ENCODE data around the gene APAF1. TPM values are rescaled to one million over a fixed set of nuclear protein-coding genes. Genes with fewer than 3 reads are reported as not detected.

The APAF1 gene
- total RNA-seq, 1 experiment from 2014 or later, result 19.1 TPM

- Histone ChIP-seq H3K4me1 (replicated peaks; ENCODE audit: insufficient read depth) (peaks cover 13% of the 10 kb centered on the region), H4K20me1 (ENCODE audit: insufficient read depth) (no peaks in the 10 kb centered on the region), H3K27me3 (ENCODE audit: insufficient read depth, low read depth) (no peaks in the 10 kb centered on the region), H3F3A (ENCODE audit: insufficient read depth, low read depth) (no peaks in the 10 kb centered on the region), H3K9me2 (ENCODE audit: insufficient read depth) (no peaks in the 10 kb centered on the region), H3K4me3 (no peak overlapping the region), H3K79me2 (ENCODE audit: low read depth) (no peaks in the 10 kb centered on the region), H2AFZ (no peak overlapping the region), H3K4me2 (no peak overlapping the region), H3K27ac (no peak overlapping the region), H3K36me3 (ENCODE audit: low read depth) (no peaks in the 10 kb centered on the region), H3K9me3 (ENCODE audit: insufficient read depth, low read depth) (no peaks in the 10 kb centered on the region)
- BruUV-seq (replicated peaks), result no TSS peak
- intact Hi-C loops (cut with micrococcal nuclease; ENCODE audit: unreplicated experiment), result loop anchor here (1.0 to 2.0 kb wide), 2 partner anchors 45 to 122 kb away; no protein-coding TSS in a partner anchor
- no peak for TF ChIP-seq EZH2 (IDR thresholded peaks at IDR 0.05; ENCODE audit: low read depth)
- TF ChIP-seq CTCF (conservative IDR thresholded peaks at IDR 0.05), result peak; percentile 81
- DNase-seq, result peak in 1 of 2 experiments; percentile 49
- ChIA-PET CTCF (interaction anchor here (0.9 kb wide), 1 partner anchor 40 kb away, joined by 3 read pairs; no protein-coding TSS in a partner anchor), POLR2A (ENCODE audit: unreplicated experiment) (interaction anchor here (0.5 kb wide), 1 partner anchor 61 kb away, joined by 7 read pairs; the partner anchor contains the start of gene SLC25A3)
These were observed 8.9 kb downstream of the APAF1 start for GRCh38 chr12:98653866-98654493.

- peaks cover 13% of the 10 kb centered on the region for H3K4me1 ChIP-seq (replicated peaks; ENCODE audit: insufficient read depth)
- no peaks in the 10 kb centered on the region for H3K36me3 ChIP-seq (ENCODE audit: low read depth)
- H3K9me2 ChIP-seq (ENCODE audit: insufficient read depth), result no peaks in the 10 kb centered on the region
- H3K9me3 ChIP-seq (ENCODE audit: insufficient read depth, low read depth), result no peaks in the 10 kb centered on the region
- peak overlapping the region; percentile 49; the same call in 1 of the 2 replicates for H2AFZ ChIP-seq
- peak in 1 of 2 experiments; percentile 51 for DNase-seq
- H4K20me1 ChIP-seq (ENCODE audit: insufficient read depth), result no peaks in the 10 kb centered on the region
- POLR2A ChIA-PET (ENCODE audit: unreplicated experiment), result no interaction called here
- no peaks in the 10 kb centered on the region for H3F3A ChIP-seq (ENCODE audit: insufficient read depth, low read depth)
- no TSS peak for BruUV-seq (replicated peaks)
- TF ChIP-seq CTCF (conservative IDR thresholded peaks at IDR 0.05) (no peak), EZH2 (IDR thresholded peaks at IDR 0.05; ENCODE audit: low read depth) (no peak)
- peak overlapping the region; percentile 49 for H3K4me2 ChIP-seq
- no peak overlapping the region for H3K4me3 ChIP-seq
- no peaks in the 10 kb centered on the region for H3K27me3 ChIP-seq (ENCODE audit: insufficient read depth, low read depth)
- intact Hi-C loops (cut with micrococcal nuclease; ENCODE audit: unreplicated experiment), result no loop called here
- CTCF ChIA-PET, result no interaction called here
- H3K27ac ChIP-seq, result peak overlapping the region; percentile 57
- no peaks in the 10 kb centered on the region for H3K79me2 ChIP-seq (ENCODE audit: low read depth)
These were observed 11.4 kb downstream of the APAF1 start for GRCh38 chr12:98656289-98657101.

GRCh38 chr12:98660521-98660920 lies 15.4 kb downstream of the APAF1 start:
- intact Hi-C loops (cut with micrococcal nuclease; ENCODE audit: unreplicated experiment), result no loop called here
- Histone ChIP-seq H2AFZ (no peak overlapping the region), H3K27ac (no peak overlapping the region), H3F3A (ENCODE audit: insufficient read depth, low read depth) (no peaks in the 10 kb centered on the region), H3K79me2 (ENCODE audit: low read depth) (no peaks in the 10 kb centered on the region), H3K4me2 (no peak overlapping the region), H3K4me1 (replicated peaks; ENCODE audit: insufficient read depth) (peaks cover 13% of the 10 kb centered on the region), H4K20me1 (ENCODE audit: insufficient read depth) (no peaks in the 10 kb centered on the region), H3K9me3 (ENCODE audit: insufficient read depth, low read depth) (no peaks in the 10 kb centered on the region), H3K36me3 (ENCODE audit: low read depth) (no peaks in the 10 kb centered on the region), H3K9me2 (ENCODE audit: insufficient read depth) (no peaks in the 10 kb centered on the region), H3K4me3 (no peak overlapping the region), H3K27me3 (ENCODE audit: insufficient read depth, low read depth) (no peaks in the 10 kb centered on the region)
- CTCF ChIA-PET, result no interaction called here
- BruUV-seq (replicated peaks), result no TSS peak
- TF ChIP-seq CTCF (conservative IDR thresholded peaks at IDR 0.05), result no peak
- TF ChIP-seq EZH2 (IDR thresholded peaks at IDR 0.05; ENCODE audit: low read depth), result no peak
- POLR2A ChIA-PET (ENCODE audit: unreplicated experiment), result no interaction called here
- DNase-seq, result no peak
